Progenitor cell of endocrine pancreas (in vitro differentiated cells): ENCODE measurements around the gene LRP5. TPM values are rescaled to one million over a fixed set of nuclear protein-coding genes. Genes with fewer than 3 reads are reported as not detected.

Experiments used
- DNase-seq: peaks from one replicate; pipeline ENCODE4 v3.0.0; 2021; ENCODE audit warnings: low spot score; ENCODE audit not compliant: unreplicated experiment
- H3K27ac Mint-ChIP-seq: 2 replicates; pipeline ENCODE4 v1.8.0; 2021; ENCODE audit warnings: mild to moderate bottlenecking, moderate library complexity, mixed read lengths
- H3K27me3 Mint-ChIP-seq: 2 replicates; pipeline ENCODE4 v1.8.0; 2021; ENCODE audit warnings: mixed read lengths
- H3K36me3 Mint-ChIP-seq: 2 replicates; pipeline ENCODE4 v1.8.0; 2022; ENCODE audit warnings: mixed read lengths; ENCODE audit not compliant: insufficient read depth
- H3K4me1 Mint-ChIP-seq: 2 replicates; pipeline ENCODE4 v1.8.0; 2021; ENCODE audit warnings: low read depth, mixed read lengths
- H3K4me3 Mint-ChIP-seq: 2 replicates; pipeline ENCODE4 v1.8.0; 2021; ENCODE audit warnings: low read depth, mild to moderate bottlenecking, moderate library complexity, mixed read lengths
- H3K9me3 Mint-ChIP-seq: 2 replicates; pipeline ENCODE4 v1.8.0; 2021; ENCODE audit warnings: low read depth, mixed read lengths
- total RNA-seq: library from RNA; stranded (reverse); gene quantifications from 2 replicates; pipeline ENCODE4 v1.2.1, GENCODE V29; 2021
- TF ChIP-seq, protein P1 (sequence below): fragments of 200-600 bp; sonication (generic); IDR thresholded peaks from one replicate; pipeline ENCODE4 v1.5.0; 2021; ENCODE audit warnings: antibody characterized with exemption, mild to moderate bottlenecking; ENCODE audit not compliant: unreplicated experiment

LRP5 gene
- total RNA-seq, 1 donor from 2014 or later: 115 TPM

DNA sequence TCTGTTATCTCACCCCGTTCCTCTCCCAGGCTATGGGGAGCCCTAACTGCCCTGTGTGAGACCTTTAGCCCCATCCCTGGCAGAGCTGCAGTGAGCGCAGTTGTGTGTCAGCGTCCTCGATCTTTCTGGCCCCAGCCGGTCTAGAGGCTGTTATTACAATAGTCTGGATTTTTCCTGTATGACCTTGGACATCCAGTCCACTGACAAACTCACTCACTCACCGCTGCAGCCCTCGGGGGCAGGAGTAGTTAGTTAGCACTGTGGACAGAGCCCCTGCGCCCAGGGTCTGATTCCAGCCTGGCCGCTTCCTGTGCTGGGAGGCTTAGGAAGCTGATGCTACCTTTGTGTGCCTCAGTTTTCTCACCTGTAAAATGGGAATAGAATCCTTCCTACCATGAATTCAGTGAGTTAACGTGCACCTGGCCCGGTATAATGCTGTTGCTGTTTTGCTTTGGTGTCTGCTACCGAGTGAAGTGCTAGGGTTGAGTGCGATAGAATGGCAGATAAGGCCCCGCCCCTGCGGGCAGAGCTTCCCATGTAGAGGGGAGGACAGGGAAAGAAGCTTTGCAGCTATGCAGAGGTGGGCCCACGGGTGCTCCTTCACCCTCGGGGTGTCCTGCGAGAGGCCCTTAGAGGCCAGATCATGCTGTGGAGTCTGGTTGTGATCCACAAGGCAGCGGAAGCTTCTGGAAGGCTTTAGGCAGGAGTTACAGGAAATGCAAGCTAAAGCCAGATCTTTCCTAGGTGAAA lies 3.0 kb downstream of the LRP5 start:
- peak overlapping the region; percentile 96 for H3K27ac Mint-ChIP-seq
- H3K27me3 Mint-ChIP-seq: no peaks in the 10 kb centered on the region
- peak overlapping the region; percentile 88 for H3K4me3 Mint-ChIP-seq
- no peak for DNase-seq
- TF ChIP-seq, protein P1, sequence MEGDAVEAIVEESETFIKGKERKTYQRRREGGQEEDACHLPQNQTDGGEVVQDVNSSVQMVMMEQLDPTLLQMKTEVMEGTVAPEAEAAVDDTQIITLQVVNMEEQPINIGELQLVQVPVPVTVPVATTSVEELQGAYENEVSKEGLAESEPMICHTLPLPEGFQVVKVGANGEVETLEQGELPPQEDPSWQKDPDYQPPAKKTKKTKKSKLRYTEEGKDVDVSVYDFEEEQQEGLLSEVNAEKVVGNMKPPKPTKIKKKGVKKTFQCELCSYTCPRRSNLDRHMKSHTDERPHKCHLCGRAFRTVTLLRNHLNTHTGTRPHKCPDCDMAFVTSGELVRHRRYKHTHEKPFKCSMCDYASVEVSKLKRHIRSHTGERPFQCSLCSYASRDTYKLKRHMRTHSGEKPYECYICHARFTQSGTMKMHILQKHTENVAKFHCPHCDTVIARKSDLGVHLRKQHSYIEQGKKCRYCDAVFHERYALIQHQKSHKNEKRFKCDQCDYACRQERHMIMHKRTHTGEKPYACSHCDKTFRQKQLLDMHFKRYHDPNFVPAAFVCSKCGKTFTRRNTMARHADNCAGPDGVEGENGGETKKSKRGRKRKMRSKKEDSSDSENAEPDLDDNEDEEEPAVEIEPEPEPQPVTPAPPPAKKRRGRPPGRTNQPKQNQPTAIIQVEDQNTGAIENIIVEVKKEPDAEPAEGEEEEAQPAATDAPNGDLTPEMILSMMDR: no peak
- H3K9me3 Mint-ChIP-seq: no peaks in the 10 kb centered on the region
- peaks cover 29% of the 10 kb centered on the region for H3K4me1 Mint-ChIP-seq
- H3K36me3 Mint-ChIP-seq: peaks cover 2% of the 10 kb centered on the region

DNA sequence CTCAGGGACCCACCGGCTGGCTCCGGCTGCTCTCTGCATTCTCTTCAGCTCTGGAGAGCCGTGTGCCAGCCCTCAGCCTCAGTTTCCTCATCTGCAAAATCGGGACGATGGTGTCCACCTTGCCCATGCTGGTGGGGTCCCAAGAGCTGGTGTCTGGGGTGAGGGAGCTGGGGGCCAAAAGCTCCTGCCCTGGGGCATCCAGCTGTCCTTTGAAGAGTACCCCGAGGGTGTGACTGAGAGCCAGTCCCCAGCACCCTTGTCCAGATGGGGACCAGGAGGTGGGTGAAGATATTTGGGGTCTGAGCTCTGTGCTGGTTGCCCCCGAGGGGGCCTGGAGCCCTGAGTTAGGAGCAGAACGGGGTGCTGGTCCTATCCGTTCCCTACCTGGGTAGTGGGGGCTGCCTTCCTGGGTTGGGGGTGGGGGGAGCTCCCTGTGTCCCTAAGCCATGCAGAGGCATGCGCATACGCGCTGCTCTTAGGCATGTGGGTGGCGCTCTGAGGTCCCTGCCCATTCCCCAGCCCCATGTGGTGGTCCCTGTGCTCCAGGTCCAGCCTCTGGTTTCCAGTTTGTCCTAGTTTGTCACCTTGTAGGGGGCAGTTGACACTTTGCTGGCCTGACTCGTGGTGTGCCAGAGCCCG lies 4.9 kb downstream of the LRP5 start:
- peaks cover 3% of the 10 kb centered on the region for H3K9me3 Mint-ChIP-seq
- no peak overlapping the region for H3K27ac Mint-ChIP-seq
- peaks cover 30% of the 10 kb centered on the region for H3K4me1 Mint-ChIP-seq
- H3K4me3 Mint-ChIP-seq: no peak overlapping the region
- no peak for DNase-seq
- TF ChIP-seq, protein P1: no peak
- H3K27me3 Mint-ChIP-seq: no peaks in the 10 kb centered on the region
- H3K36me3 Mint-ChIP-seq: peaks cover 10% of the 10 kb centered on the region

DNA sequence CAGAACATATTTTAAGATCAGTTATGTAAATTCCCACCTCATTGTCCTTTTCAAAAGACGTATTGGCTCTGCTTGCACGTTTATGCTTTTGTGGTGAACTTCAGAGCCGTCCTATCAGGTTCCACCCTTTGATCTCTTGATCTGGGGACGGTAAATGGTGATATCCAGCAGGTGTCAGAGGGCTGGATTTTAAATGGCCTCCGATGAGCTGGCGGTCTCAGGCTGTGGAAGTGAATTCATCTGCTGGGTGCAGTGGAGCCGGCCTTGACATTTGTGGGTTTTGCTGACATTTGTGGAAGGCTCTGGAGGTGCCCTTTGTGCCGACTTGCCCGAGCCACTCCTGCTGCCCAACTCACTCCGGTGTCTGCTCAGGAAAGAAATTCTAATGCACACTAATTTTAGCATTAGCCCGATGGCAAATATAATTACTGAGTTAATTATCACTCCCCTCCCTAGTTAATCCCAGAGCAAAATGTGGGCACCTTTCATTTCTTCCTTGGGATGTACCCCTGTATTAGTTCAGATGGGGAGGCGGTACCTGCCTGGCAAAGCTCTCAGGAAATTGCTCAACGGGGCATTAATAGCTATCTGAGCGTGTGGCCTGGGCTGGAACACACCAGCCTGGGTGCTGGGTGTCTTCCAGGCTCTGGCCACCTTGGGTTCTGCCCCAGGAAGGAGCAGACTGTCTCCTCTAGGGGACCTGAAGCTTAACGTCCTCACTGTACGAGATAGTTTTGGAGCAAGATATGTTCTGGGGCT lies 9.1 kb downstream of the LRP5 start:
- TF ChIP-seq, protein P1: no peak
- Mint-ChIP-seq H3K4me1 (peaks cover 11% of the 10 kb centered on the region), H3K27me3 (no peaks in the 10 kb centered on the region), H3K9me3 (peaks cover 3% of the 10 kb centered on the region), H3K36me3 (peaks cover 10% of the 10 kb centered on the region), H3K4me3 (no peak overlapping the region), H3K27ac (peak overlapping the region; percentile 52)
- no peak for DNase-seq

DNA sequence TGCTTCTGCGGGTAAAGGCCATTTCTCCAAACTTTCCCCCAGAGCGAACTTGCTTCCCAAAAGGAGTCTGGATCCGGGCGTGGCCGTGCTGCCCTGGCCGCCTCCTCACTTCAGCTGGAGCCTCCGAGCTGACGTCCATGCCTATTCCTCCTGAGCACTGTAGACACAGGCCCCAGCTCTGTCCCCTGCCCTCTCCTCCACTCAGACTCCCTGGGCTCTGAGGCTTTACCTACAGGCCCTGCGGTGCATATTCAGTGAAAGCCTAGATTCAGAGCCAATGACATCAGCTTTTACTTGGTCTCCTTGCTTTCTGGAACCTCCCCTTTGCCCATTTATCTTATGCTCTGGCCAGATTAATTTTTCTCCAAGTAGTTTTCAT lies 9.7 kb downstream of the LRP5 start:
- TF ChIP-seq, protein P1: no peak
- Mint-ChIP-seq H3K9me3 (peaks cover 3% of the 10 kb centered on the region), H3K4me1 (peaks cover 12% of the 10 kb centered on the region), H3K27me3 (no peaks in the 10 kb centered on the region), H3K36me3 (peaks cover 10% of the 10 kb centered on the region), H3K27ac (peak overlapping the region; percentile 20), H3K4me3 (no peak overlapping the region)
- no peak for DNase-seq

DNA sequence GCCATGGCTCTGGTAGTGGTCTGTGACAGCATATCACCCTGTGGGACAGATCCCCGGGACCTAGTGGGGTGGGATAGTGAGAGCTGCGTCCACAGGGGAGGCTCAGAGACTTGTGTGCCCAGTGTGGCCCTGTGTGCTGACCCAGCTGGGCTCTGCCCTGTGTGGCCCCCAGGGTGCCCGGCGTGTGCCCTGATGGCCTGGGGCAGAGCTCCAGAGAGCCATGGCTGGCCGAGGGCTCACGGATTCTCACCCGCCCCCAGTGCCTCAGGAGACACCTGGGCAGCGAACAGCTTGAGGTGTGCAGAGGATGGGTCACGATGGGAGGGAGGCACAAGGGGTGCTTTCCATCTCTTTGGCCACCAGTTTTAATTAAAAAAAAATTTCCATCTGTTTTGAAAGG lies 11.8 kb downstream of the LRP5 start:
- H3K9me3 Mint-ChIP-seq: peaks cover 3% of the 10 kb centered on the region
- H3K27me3 Mint-ChIP-seq: no peaks in the 10 kb centered on the region
- peaks cover 10% of the 10 kb centered on the region for H3K36me3 Mint-ChIP-seq
- H3K27ac Mint-ChIP-seq: no peak overlapping the region
- no peak for DNase-seq
- H3K4me3 Mint-ChIP-seq: no peak overlapping the region
- H3K4me1 Mint-ChIP-seq: peaks cover 31% of the 10 kb centered on the region
- TF ChIP-seq, protein P1: no peak
